Right atrium auricular region (tissue), 2 donors: Measurements from ENCODE around the gene CCDC141. TPM values are rescaled to one million over a fixed set of nuclear protein-coding genes. Genes with fewer than 3 reads are reported as not detected.

Source experiments
- DNase-seq: peaks from one replicate; pipeline ENCODE4 v3.0.0-alpha.2; 2019; ENCODE audit warnings: low spot score
- H3K27ac ChIP-seq, 2 donors: fragments of 200-600 bp; sonication (generic); 1 replicate in 1 of 2; 2 replicates in 1 of 2; pipeline ENCODE4 v1.5.1; 2016 to 2019
- H3K27me3 ChIP-seq, 2 donors: fragments of 200-600 bp; sonication (generic); one replicate each; pipeline versions ENCODE4 v1.5.1 to v1.6.0; 2017 to 2019
- H3K36me3 ChIP-seq: fragments of 200-600 bp; sonication (generic); one replicate; pipeline ENCODE4 v1.5.1; 2016
- H3K4me1 ChIP-seq, 2 donors: fragments of 200-600 bp; sonication (generic); one replicate each; pipeline versions ENCODE4 v1.5.1 to v1.6.0; 2017 to 2019
- H3K4me3 ChIP-seq, 2 donors: fragments of 200-600 bp; sonication (generic); 1 replicate in 1 of 2; 2 replicates in 1 of 2; pipeline ENCODE4 v1.5.1; 2017 to 2019; ENCODE audit warnings: mild to moderate bottlenecking in 1 of 2, moderate library complexity in 1 of 2
- H3K9me3 ChIP-seq, 2 donors: fragments of 200-600 bp; sonication (generic); one replicate each; pipeline ENCODE4 v1.5.1; 2019
- total RNA-seq, 2 donors: library from RNA; depleted of rRNA; stranded (reverse); fragments of >200 nt; gene quantifications; one replicate each; pipeline ENCODE4 v1.1.0, GENCODE V29; 2016
- TF ChIP-seq, protein P1 (sequence below), 2 donors: fragments of 200-600 bp; sonication (generic); IDR thresholded peaks; one replicate each; pipeline ENCODE4 v1.5.1; 2019; ENCODE audit warnings: antibody characterized with exemption in 2 of 2

Gene CCDC141
- total RNA-seq, 2 donors from 2014 or later, result 28.9 to 146 TPM

GRCh38 chr2:178859730-178860129, 190.2 kb downstream of the CCDC141 start:
- H3K4me3 ChIP-seq, result no peak overlapping the region
- H3K9me3 ChIP-seq, result no peaks in the 10 kb centered on the region
- H3K4me1 ChIP-seq, result peaks cover 0 to 46% of the 10 kb centered on the region in 2 donors
- no peaks in the 10 kb centered on the region for H3K27me3 ChIP-seq
- no peaks in the 10 kb centered on the region for H3K36me3 ChIP-seq
- peak overlapping the region; percentile 90 to 94 for H3K27ac ChIP-seq
- TF ChIP-seq, protein P1, sequence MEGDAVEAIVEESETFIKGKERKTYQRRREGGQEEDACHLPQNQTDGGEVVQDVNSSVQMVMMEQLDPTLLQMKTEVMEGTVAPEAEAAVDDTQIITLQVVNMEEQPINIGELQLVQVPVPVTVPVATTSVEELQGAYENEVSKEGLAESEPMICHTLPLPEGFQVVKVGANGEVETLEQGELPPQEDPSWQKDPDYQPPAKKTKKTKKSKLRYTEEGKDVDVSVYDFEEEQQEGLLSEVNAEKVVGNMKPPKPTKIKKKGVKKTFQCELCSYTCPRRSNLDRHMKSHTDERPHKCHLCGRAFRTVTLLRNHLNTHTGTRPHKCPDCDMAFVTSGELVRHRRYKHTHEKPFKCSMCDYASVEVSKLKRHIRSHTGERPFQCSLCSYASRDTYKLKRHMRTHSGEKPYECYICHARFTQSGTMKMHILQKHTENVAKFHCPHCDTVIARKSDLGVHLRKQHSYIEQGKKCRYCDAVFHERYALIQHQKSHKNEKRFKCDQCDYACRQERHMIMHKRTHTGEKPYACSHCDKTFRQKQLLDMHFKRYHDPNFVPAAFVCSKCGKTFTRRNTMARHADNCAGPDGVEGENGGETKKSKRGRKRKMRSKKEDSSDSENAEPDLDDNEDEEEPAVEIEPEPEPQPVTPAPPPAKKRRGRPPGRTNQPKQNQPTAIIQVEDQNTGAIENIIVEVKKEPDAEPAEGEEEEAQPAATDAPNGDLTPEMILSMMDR (IDR thresholded peaks at IDR 0.05), result no peak
- DNase-seq, result no peak

- no peaks in the 10 kb centered on the region for H3K36me3 ChIP-seq
- H3K27ac ChIP-seq, result peak overlapping the region; percentile 90 to 94
- no peak for DNase-seq
- H3K9me3 ChIP-seq, result no peaks in the 10 kb centered on the region
- H3K27me3 ChIP-seq, result no peaks in the 10 kb centered on the region
- no peak overlapping the region for H3K4me3 ChIP-seq
- TF ChIP-seq, protein P1 (IDR thresholded peaks at IDR 0.05), result no peak
- H3K4me1 ChIP-seq, result peaks cover 0 to 39% of the 10 kb centered on the region in 2 donors
These were observed 190.9 kb downstream of the CCDC141 start for GRCh38 chr2:178858896-178859625.

- H3K36me3 ChIP-seq, result no peaks in the 10 kb centered on the region
- H3K4me1 ChIP-seq, result peaks cover 0 to 14% of the 10 kb centered on the region in 2 donors
- no peak overlapping the region for H3K4me3 ChIP-seq
- no peak for DNase-seq
- TF ChIP-seq, protein P1 (IDR thresholded peaks at IDR 0.05), result no peak
- H3K9me3 ChIP-seq, result no peaks in the 10 kb centered on the region
- H3K27me3 ChIP-seq, result no peaks in the 10 kb centered on the region
- peak overlapping the region in 1 of 2 donors; percentile 94 for H3K27ac ChIP-seq
These were observed 194.8 kb downstream of the CCDC141 start for GRCh38 chr2:178855151-178855550.

DNA sequence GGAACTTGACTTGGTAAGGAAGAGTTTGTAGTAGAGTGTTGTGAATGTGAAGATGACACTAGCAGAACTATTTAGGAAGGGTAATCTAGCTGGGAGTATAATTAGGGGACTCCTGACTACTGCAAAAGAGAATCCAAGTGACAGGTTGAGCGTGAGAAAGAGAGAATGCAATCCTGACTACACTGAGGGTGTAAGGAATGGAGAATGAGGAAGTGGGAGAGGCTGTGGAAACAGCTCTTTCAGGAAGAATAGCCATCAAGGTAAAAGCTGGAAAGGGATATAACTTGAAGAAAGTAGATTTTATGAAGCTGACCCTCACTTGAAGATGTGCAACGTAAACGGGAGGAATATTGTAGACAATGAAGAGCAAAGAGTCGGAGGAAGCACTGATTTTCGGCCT, 201.6 kb downstream of the CCDC141 start:
- DNase-seq, result no peak

GRCh38 chr2:178846458-178846802, 203.5 kb downstream of the CCDC141 start:
- Histone ChIP-seq H3K4me3 (no peak overlapping the region), H3K27me3 (no peaks in the 10 kb centered on the region), H3K4me1 (peaks cover 0 to 29% of the 10 kb centered on the region in 2 donors), H3K9me3 (no peaks in the 10 kb centered on the region), H3K36me3 (peaks cover 10% of the 10 kb centered on the region), H3K27ac (peak overlapping the region in 1 of 2 donors; percentile 79)
- TF ChIP-seq, protein P1 (IDR thresholded peaks at IDR 0.05), result no peak
- no peak for DNase-seq

More for the DNA sequence above, 201.6 kb downstream of the CCDC141 start:
- H3K4me1 ChIP-seq, result peaks cover 0 to 29% of the 10 kb centered on the region in 2 donors
- peaks cover 10% of the 10 kb centered on the region for H3K36me3 ChIP-seq
- H3K4me3 ChIP-seq, result no peak overlapping the region
- H3K9me3 ChIP-seq, result no peaks in the 10 kb centered on the region
- H3K27ac ChIP-seq, result no peak overlapping the region
- no peaks in the 10 kb centered on the region for H3K27me3 ChIP-seq
- TF ChIP-seq, protein P1 (IDR thresholded peaks at IDR 0.05), result no peak
